ENCODE results near the gene RSAD2. TPM values are rescaled to one million over a fixed set of nuclear protein-coding genes. Genes with fewer than 3 reads are reported as not detected.
A peak's percentile ranks its signal among the peaks of the same experiment; 100 is the strongest.

The RSAD2 gene
- polyA plus RNA-seq, 1 donor from 2014 or later = 1.2 TPM

GRCh38 chr2:6937157-6937556 is 59.6 kb downstream of the RSAD2 start:
- Histone ChIP-seq H3K4me2 (ENCODE audit: low read length) (no peak overlapping the region), H3K27ac (ENCODE audit: low read length) (peak overlapping the region; percentile 8), H3K9me2 (ENCODE audit: insufficient read depth, low read length) (no peaks in the 10 kb centered on the region), H3K4me3 (ENCODE audit: low read length) (no peak overlapping the region), H3K9ac (ENCODE audit: low read length) (no peak overlapping the region), H3K27me3 (ENCODE audit: insufficient read depth, low read depth, low read length) (no peaks in the 10 kb centered on the region), H3K36me3 (ENCODE audit: insufficient read depth, low read length) (peaks cover 9% of the 10 kb centered on the region), H3K79me2 (replicated peaks; ENCODE audit: insufficient read depth, low read length) (peaks cover 28% of the 10 kb centered on the region), H4K20me1 (ENCODE audit: insufficient read depth) (no peaks in the 10 kb centered on the region), H3F3A (ENCODE audit: insufficient read depth, low read length, poor library complexity, severe bottlenecking) (no peaks in the 10 kb centered on the region), H3K9me3 (ENCODE audit: low read length) (no peaks in the 10 kb centered on the region), H2AFZ (ENCODE audit: low read depth, low read length) (no peak overlapping the region)
- no peak for TF ChIP-seq EZH2 (IDR thresholded peaks at IDR 0.05; ENCODE audit: borderline replicate concordance, insufficient read depth, low read length, poor library complexity, severe bottlenecking)
- TF ChIP-seq MXI1 (conservative IDR thresholded peaks at IDR 0.05; ENCODE audit: poor library complexity, severe bottlenecking) = no peak
- TF ChIP-seq CTCF (IDR thresholded peaks at IDR 0.05; ENCODE audit: poor library complexity, severe bottlenecking) = no peak
- TF ChIP-seq SMC3 (conservative IDR thresholded peaks at IDR 0.05; ENCODE audit: poor library complexity) = no peak
- no peak for TF ChIP-seq RAD21 (conservative IDR thresholded peaks at IDR 0.05)
- no peak for TF ChIP-seq POLR2AphosphoS5 (IDR thresholded peaks at IDR 0.05)
- TF ChIP-seq REST (IDR thresholded peaks at IDR 0.05; ENCODE audit: borderline replicate concordance) = no peak
- TF ChIP-seq TAF1 (IDR thresholded peaks at IDR 0.05; ENCODE audit: low read depth) = no peak
- TF ChIP-seq EP300 (conservative IDR thresholded peaks at IDR 0.05; ENCODE audit: poor library complexity, severe bottlenecking) = no peak

- no peaks in the 10 kb centered on the region for H3F3A ChIP-seq (ENCODE audit: insufficient read depth, low read length, poor library complexity, severe bottlenecking)
- no peak overlapping the region for H3K9ac ChIP-seq (ENCODE audit: low read length)
- H3K27ac ChIP-seq (ENCODE audit: low read length) = peak overlapping the region; percentile 8
- TF ChIP-seq EP300 (conservative IDR thresholded peaks at IDR 0.05; ENCODE audit: poor library complexity, severe bottlenecking) (no peak), MXI1 (conservative IDR thresholded peaks at IDR 0.05; ENCODE audit: poor library complexity, severe bottlenecking) (no peak), CTCF (IDR thresholded peaks at IDR 0.05; ENCODE audit: poor library complexity, severe bottlenecking) (no peak), POLR2AphosphoS5 (IDR thresholded peaks at IDR 0.05) (no peak), REST (IDR thresholded peaks at IDR 0.05; ENCODE audit: borderline replicate concordance) (no peak), TAF1 (IDR thresholded peaks at IDR 0.05; ENCODE audit: low read depth) (no peak), RAD21 (conservative IDR thresholded peaks at IDR 0.05) (no peak), SMC3 (conservative IDR thresholded peaks at IDR 0.05; ENCODE audit: poor library complexity) (no peak), EZH2 (IDR thresholded peaks at IDR 0.05; ENCODE audit: borderline replicate concordance, insufficient read depth, low read length, poor library complexity, severe bottlenecking) (no peak)
- H4K20me1 ChIP-seq (ENCODE audit: insufficient read depth) = no peaks in the 10 kb centered on the region
- H3K79me2 ChIP-seq (replicated peaks; ENCODE audit: insufficient read depth, low read length) = peaks cover 28% of the 10 kb centered on the region
- H2AFZ ChIP-seq (ENCODE audit: low read depth, low read length) = no peak overlapping the region
- H3K9me2 ChIP-seq (ENCODE audit: insufficient read depth, low read length) = no peaks in the 10 kb centered on the region
- H3K27me3 ChIP-seq (ENCODE audit: insufficient read depth, low read depth, low read length) = no peaks in the 10 kb centered on the region
- no peak overlapping the region for H3K4me2 ChIP-seq (ENCODE audit: low read length)
- no peaks in the 10 kb centered on the region for H3K9me3 ChIP-seq (ENCODE audit: low read length)
- H3K4me3 ChIP-seq (ENCODE audit: low read length) = no peak overlapping the region
- H3K36me3 ChIP-seq (ENCODE audit: insufficient read depth, low read length) = peaks cover 9% of the 10 kb centered on the region
Observed at GRCh38 chr2:6937582-6937981, 60.0 kb downstream of the RSAD2 start.

Measured in neural cell (in vitro differentiated cells).